Measurements from ENCODE around the gene HPS4. TPM values are rescaled to one million over a fixed set of nuclear protein-coding genes. Genes with fewer than 3 reads are reported as not detected.

Gene HPS4
- total RNA-seq (2022; extraction: Qiagen RNA extraction), result 13.8 to 18.0 TPM (median 15.4 TPM) in 5 replicates

GRCh38 chr22:26483439-26484359 is at the start of gene HPS4, which contains the start of gene SRRD:
TSS of gene HPS4 (minus strand) at chr22:26483783. CDS start at chr22:26481762, 2,021 bp downstream.
TSS of gene SRRD (plus strand) at chr22:26483877. CDS start at chr22:26483891, 14 bp downstream.

DNA sequence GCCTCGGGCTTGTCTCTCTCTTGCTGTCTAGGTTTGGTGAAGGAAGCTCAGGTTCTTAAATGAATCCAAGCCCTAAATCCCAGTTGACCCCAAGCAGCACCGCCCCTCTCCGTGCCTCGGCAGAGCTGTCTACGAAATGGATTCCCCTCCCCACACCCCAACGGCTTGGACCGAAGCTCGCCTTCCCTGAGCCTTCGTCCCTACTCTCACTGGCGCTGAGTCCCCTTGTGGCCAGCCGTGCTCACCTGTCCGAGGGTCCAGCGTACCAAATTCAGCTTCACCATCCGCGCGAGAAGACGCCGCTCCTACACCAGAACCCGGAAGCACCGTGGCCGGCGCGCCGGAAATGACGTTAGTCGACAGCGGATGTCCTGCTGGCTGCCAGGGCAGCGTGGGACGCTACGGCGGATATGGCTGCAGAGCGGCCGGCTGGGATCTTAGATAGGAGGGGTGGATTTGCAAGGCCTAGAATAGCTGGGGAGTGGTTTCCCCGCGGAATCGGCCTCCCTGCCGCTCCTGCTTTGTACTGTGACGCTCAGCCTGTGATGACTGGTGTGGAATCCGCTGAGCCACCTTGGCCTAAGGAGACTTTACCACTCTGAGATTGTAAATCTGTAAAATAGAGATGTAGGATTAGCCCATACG is 28.7 kb upstream of the HPS4 start, which contains the start of gene TFIP11:
TSS of gene TFIP11 (minus strand) at position 325 of the 645 bp plus-strand sequence. CDS start 2,201 bp downstream, outside the sequence.

GRCh38 chr22:26428515-26429457 is 54.8 kb downstream of the HPS4 start, which contains the start of gene ASPHD2:
TSS of gene ASPHD2 (plus strand) at chr22:26429260. CDS start at chr22:26433616, 4,356 bp downstream.

Other genes starting within 250 kb of the HPS4 start
- 1.0 to 1.6 TPM (median 1.2 TPM) in 5 replicates for gene ASPHD2, start 54.5 kb downstream of the HPS4 start, total RNA-seq (2022; extraction: Qiagen RNA extraction)
- 16.4 to 25.6 TPM (median 21.4 TPM) in 5 replicates for gene SRRD, start 94 bp upstream of the HPS4 start, total RNA-seq (2022; extraction: Qiagen RNA extraction)
- 19.9 to 23.9 TPM (median 23.2 TPM) in 5 replicates for gene TFIP11, start 28.7 kb upstream of the HPS4 start, total RNA-seq (2022; extraction: Qiagen RNA extraction)
- gene TPST2, start 106.3 kb upstream of the HPS4 start, total RNA-seq (2022; extraction: Qiagen RNA extraction), result 7.0 to 10.9 TPM (median 8.2 TPM) in 5 replicates
- not detected in 5 replicates for gene CRYBB1, start 134.2 kb upstream of the HPS4 start, total RNA-seq (2022; extraction: Qiagen RNA extraction)
- not detected in 5 replicates for gene CRYBA4, start 138.2 kb upstream of the HPS4 start, total RNA-seq (2022; extraction: Qiagen RNA extraction)
- gene MIAT, start 173.8 kb upstream of the HPS4 start, total RNA-seq (2022; extraction: Qiagen RNA extraction), result 0.15 to 0.25 TPM (median 0.23 TPM) in 5 replicates